Ascending aorta (tissue), 2 donors: Measurements from ENCODE around the gene EBPL. TPM values are rescaled to one million over a fixed set of nuclear protein-coding genes. Genes with fewer than 3 reads are reported as not detected.

Experiments
- DNase-seq, 2 donors: peaks; one replicate each; pipeline ENCODE4 v3.0.0-alpha.2; 2019; ENCODE audit warnings: low spot score in 2 of 2
- H3K27ac ChIP-seq, 2 donors: fragments of 200-600 bp; sonication (generic); one replicate each; pipeline ENCODE4 v1.5.1; 2016 to 2017; ENCODE audit warnings: mild to moderate bottlenecking in 1 of 2
- H3K27me3 ChIP-seq: fragments of 200-600 bp; sonication (generic); one replicate; pipeline ENCODE4 v1.5.1; 2017
- H3K36me3 ChIP-seq, 2 donors: fragments of 200-600 bp; sonication (generic); one replicate each; pipeline ENCODE4 v1.5.1; 2016
- H3K4me1 ChIP-seq, 2 donors: fragments of 200-600 bp; sonication (generic); one replicate each; pipeline ENCODE4 v1.5.1; 2016 to 2017; ENCODE audit warnings: mild to moderate bottlenecking in 1 of 2
- H3K4me3 ChIP-seq, 2 donors: fragments of 200-600 bp; sonication (generic); one replicate each; pipeline ENCODE4 v1.5.1; 2016 to 2017; ENCODE audit warnings: mild to moderate bottlenecking in 1 of 2
- H3K9me3 ChIP-seq, 2 donors: fragments of 200-600 bp; sonication (generic); one replicate each; pipeline ENCODE4 v1.5.1; 2016
- CTCF ChIP-seq, 3 experiments: fragments of 200-600 bp in 2 of 3; fragments of 450-650 bp in 1 of 3; sonication (generic) in 2 of 3; IDR thresholded peaks; one replicate each; pipeline ENCODE4 v1.5.1; 2016 to 2019; ENCODE audit warnings: antibody characterized with exemption in 3 of 3, mild to moderate bottlenecking in 1 of 3, moderate library complexity in 1 of 3
- intact Hi-C: fragments of 100-400 bp; cut with DNase I; formaldehyde crosslinking; loops from one replicate; pipeline ENCODE4 v1.15.1; 2023
- total RNA-seq: library from RNA; depleted of rRNA; stranded (reverse); fragments of >200 nt; gene quantifications from one replicate; pipeline ENCODE4 v1.1.0, GENCODE V29; 2016

The EBPL gene
- total RNA-seq, 1 donor from 2014 or later, result 18.3 TPM

DNA sequence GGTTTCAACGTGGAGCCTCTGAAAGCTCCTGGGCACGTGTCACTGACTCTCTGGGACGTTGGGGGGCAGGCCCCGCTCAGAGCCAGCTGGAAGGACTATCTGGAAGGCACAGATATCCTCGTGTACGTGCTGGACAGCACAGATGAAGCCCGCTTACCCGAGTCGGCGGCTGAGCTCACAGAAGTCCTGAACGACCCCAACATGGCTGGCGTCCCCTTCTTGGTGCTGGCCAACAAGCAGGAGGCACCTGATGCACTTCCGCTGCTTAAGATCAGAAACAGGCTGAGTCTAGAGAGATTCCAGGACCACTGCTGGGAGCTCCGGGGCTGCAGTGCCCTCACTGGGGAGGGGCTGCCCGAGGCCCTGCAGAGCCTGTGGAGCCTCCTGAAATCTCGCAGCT, 60.7 kb downstream of the EBPL start:
- no peaks in the 10 kb centered on the region for H3K36me3 ChIP-seq
- no peaks in the 10 kb centered on the region for H3K27me3 ChIP-seq
- no peak overlapping the region for H3K4me3 ChIP-seq
- intact Hi-C loops, result no loop called here
- no peak for TF ChIP-seq CTCF (IDR thresholded peaks at IDR 0.05)
- no peak overlapping the region for H3K27ac ChIP-seq
- DNase-seq, result no peak
- no peaks in the 10 kb centered on the region for H3K4me1 ChIP-seq
- H3K9me3 ChIP-seq, result no peaks in the 10 kb centered on the region

- no peaks in the 10 kb centered on the region for H3K9me3 ChIP-seq
- DNase-seq, result no peak
- H3K36me3 ChIP-seq, result no peaks in the 10 kb centered on the region
- H3K4me3 ChIP-seq, result no peak overlapping the region
- H3K27me3 ChIP-seq, result no peaks in the 10 kb centered on the region
- H3K27ac ChIP-seq, result no peak overlapping the region
- TF ChIP-seq CTCF (IDR thresholded peaks at IDR 0.05), result no peak
- intact Hi-C loops, result no loop called here
- no peaks in the 10 kb centered on the region for H3K4me1 ChIP-seq
Observed at GRCh38 chr13:49629947-49630346, 61.3 kb downstream of the EBPL start.

GRCh38 chr13:49629196-49629938, 61.9 kb downstream of the EBPL start:
- no peak for TF ChIP-seq CTCF (IDR thresholded peaks at IDR 0.05)
- no peak overlapping the region for H3K27ac ChIP-seq
- no peaks in the 10 kb centered on the region for H3K27me3 ChIP-seq
- DNase-seq, result no peak
- H3K36me3 ChIP-seq, result no peaks in the 10 kb centered on the region
- H3K4me3 ChIP-seq, result peak overlapping the region in 1 of 2 donors; percentile 44
- no peaks in the 10 kb centered on the region for H3K9me3 ChIP-seq
- no peaks in the 10 kb centered on the region for H3K4me1 ChIP-seq
- intact Hi-C loops, result no loop called here

DNA sequence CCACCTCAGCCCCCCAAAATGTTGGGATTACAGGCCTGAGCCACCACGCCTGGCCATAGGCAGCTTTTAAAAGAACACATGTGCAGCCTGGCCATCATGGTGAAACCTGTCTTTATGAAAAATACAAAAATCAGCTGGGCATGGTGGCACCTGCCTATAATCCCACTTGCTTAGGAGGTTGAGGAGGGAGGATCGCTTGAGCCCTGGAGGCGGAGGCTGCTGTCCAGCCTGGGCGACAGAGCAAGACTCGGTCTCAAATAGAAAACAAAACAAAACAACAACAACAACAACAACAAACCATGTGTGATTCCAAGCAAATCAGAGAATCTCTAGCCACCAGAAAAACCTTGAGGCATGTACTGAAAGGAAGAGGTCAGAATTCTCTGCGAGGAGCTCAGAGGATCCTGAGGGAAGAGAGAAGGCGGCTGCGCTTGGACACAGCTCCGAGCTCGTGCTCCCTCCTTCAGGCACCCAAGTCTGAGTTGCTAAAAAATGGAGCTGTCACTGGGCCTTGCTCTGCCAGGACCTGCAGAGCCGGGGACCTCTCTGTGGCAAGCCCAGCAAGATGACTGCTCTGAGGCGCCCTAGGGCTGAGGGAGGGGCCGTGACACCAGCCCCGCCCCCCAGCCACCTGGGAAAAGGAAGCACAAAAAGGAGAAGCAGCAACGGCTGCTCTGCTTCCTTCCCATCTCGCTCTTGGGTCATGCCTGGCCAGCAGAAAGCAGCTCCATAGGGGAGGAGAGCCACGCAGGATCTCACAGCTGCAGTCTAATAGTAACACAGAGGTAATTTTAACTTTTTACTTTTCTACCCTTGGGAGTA, 63.2 kb downstream of the EBPL start, which contains the start of gene ARL11:
Gene ARL11 (plus strand): TSS at position 677 of the 822 bp plus-strand sequence. CDS start 1,941 bp downstream, outside the sequence.
- H3K36me3 ChIP-seq, result no peaks in the 10 kb centered on the region
- no peaks in the 10 kb centered on the region for H3K27me3 ChIP-seq
- H3K9me3 ChIP-seq, result no peaks in the 10 kb centered on the region
- TF ChIP-seq CTCF (IDR thresholded peaks at IDR 0.05), result no peak
- no peaks in the 10 kb centered on the region for H3K4me1 ChIP-seq
- peak in 1 of 2 donors; percentile 72 for DNase-seq
- intact Hi-C loops, result no loop called here
- peak within 1 kb of the TSS in 1 of 2 donors; percentile 44 for H3K4me3 ChIP-seq
- H3K27ac ChIP-seq, result no peak within 1 kb of the TSS

- no peak for DNase-seq
- no peaks in the 10 kb centered on the region for H3K4me1 ChIP-seq
- intact Hi-C loops, result no loop called here
Observed at GRCh38 chr13:49625392-49626079, 65.8 kb downstream of the EBPL start.

More at GRCh38 chr13:49625392-49626079, 65.8 kb downstream of the EBPL start:
- no peak for TF ChIP-seq CTCF (IDR thresholded peaks at IDR 0.05)
- H3K4me3 ChIP-seq, result no peak overlapping the region
- H3K27ac ChIP-seq, result no peak overlapping the region
- H3K36me3 ChIP-seq, result no peaks in the 10 kb centered on the region
- no peaks in the 10 kb centered on the region for H3K27me3 ChIP-seq
- no peaks in the 10 kb centered on the region for H3K9me3 ChIP-seq
